ENCODE measurements around the gene PRKCA.

The PRKCA gene

DNA sequence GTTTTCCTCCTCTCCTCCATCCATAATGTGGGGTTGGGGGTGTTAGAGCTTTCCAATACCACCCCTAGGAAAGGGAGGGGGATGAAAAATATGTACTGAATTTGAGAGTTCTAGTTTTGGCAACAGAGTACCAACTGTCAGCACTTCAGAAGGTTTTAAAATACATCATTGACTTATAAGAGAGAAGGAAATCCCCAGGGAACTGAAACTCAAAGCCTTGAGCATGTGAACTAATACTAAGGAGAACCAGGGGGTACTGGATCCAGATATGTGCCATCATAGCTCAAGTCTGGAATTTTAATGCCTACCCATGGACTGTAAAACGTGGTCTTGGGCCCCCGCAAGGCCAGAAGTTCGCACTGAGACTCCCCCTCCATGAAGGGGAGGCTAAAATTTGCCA lies 548.3 kb downstream of the PRKCA start:
- no peaks in the 10 kb centered on the region for H3K27me3 ChIP-seq (ENCODE audit: control insufficient read depth in 1 of 2, insufficient read depth in 2 of 2, low read length in 2 of 2)
- no peak overlapping the region for H3K9ac ChIP-seq (ENCODE audit: low read length in 2 of 2)
- H3K27ac ChIP-seq (ENCODE audit: low read length): no peak overlapping the region
- H3K9me3 ChIP-seq (ENCODE audit: control insufficient read depth in 2 of 2, low read length in 2 of 2): peaks cover 0 to 8% of the 10 kb centered on the region in 2 donors
- no peaks in the 10 kb centered on the region for H3K36me3 ChIP-seq (ENCODE audit: control insufficient read depth in 2 of 2, insufficient read depth in 2 of 2, low read length in 2 of 2)
- H3K4me3 ChIP-seq (ENCODE audit: low read length in 2 of 2): no peak overlapping the region
- H3K4me1 ChIP-seq (ENCODE audit: control insufficient read depth, insufficient read depth, low read length): peaks cover 6% of the 10 kb centered on the region

DNA sequence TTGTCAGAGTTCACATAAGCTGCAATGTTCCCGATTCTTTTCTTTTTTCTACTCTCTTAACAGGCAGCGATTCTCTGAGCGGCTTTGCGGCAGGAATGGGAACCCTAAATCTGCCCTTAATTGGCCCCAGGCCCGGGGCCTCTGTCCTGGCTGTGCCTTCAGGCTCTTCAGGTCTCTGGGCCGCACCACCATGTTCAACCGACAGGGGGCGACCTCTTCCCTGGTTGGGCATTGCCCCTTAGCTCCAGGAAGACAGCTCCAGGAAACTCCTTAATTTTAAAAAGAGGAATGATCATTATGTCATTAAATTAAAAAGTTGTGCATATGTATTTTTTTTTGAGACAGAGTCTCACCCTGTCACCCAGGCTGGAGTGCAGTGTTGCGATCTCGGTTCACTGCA lies 552.8 kb downstream of the PRKCA start:
- no peak overlapping the region for H3K9ac ChIP-seq (ENCODE audit: low read length in 2 of 2)
- H3K4me3 ChIP-seq (ENCODE audit: low read length in 2 of 2): no peak overlapping the region
- H3K27me3 ChIP-seq (ENCODE audit: control insufficient read depth in 1 of 2, insufficient read depth in 2 of 2, low read length in 2 of 2): no peaks in the 10 kb centered on the region
- H3K36me3 ChIP-seq (ENCODE audit: control insufficient read depth in 2 of 2, insufficient read depth in 2 of 2, low read length in 2 of 2): no peaks in the 10 kb centered on the region
- no peak overlapping the region for H3K27ac ChIP-seq (ENCODE audit: low read length)
- peaks cover 0 to 6% of the 10 kb centered on the region in 2 donors for H3K9me3 ChIP-seq (ENCODE audit: control insufficient read depth in 2 of 2, low read length in 2 of 2)
- peaks cover 1% of the 10 kb centered on the region for H3K4me1 ChIP-seq (ENCODE audit: control insufficient read depth, insufficient read depth, low read length)

GRCh38 chr17:66858226-66859083 lies 556.0 kb downstream of the PRKCA start:
- Histone ChIP-seq H3K27ac (ENCODE audit: low read length) (no peak overlapping the region), H3K36me3 (ENCODE audit: control insufficient read depth in 2 of 2, insufficient read depth in 2 of 2, low read length in 2 of 2) (no peaks in the 10 kb centered on the region), H3K9ac (ENCODE audit: low read length in 2 of 2) (no peak overlapping the region), H3K9me3 (ENCODE audit: control insufficient read depth in 2 of 2, low read length in 2 of 2) (peaks cover 0 to 6% of the 10 kb centered on the region in 2 donors), H3K4me3 (ENCODE audit: low read length in 2 of 2) (no peak overlapping the region), H3K4me1 (ENCODE audit: control insufficient read depth, insufficient read depth, low read length) (no peaks in the 10 kb centered on the region), H3K27me3 (ENCODE audit: control insufficient read depth in 1 of 2, insufficient read depth in 2 of 2, low read length in 2 of 2) (no peaks in the 10 kb centered on the region)

GRCh38 chr17:66859353-66859752 lies 556.9 kb downstream of the PRKCA start:
- no peak overlapping the region for H3K27ac ChIP-seq (ENCODE audit: low read length)

GRCh38 chr17:66860204-66860603 lies 557.8 kb downstream of the PRKCA start:
- Histone ChIP-seq H3K27me3 (ENCODE audit: control insufficient read depth in 1 of 2, insufficient read depth in 2 of 2, low read length in 2 of 2) (no peaks in the 10 kb centered on the region), H3K4me1 (ENCODE audit: control insufficient read depth, insufficient read depth, low read length) (no peaks in the 10 kb centered on the region), H3K4me3 (ENCODE audit: low read length in 2 of 2) (no peak overlapping the region), H3K36me3 (ENCODE audit: control insufficient read depth in 2 of 2, insufficient read depth in 2 of 2, low read length in 2 of 2) (no peaks in the 10 kb centered on the region), H3K27ac (ENCODE audit: low read length) (no peak overlapping the region), H3K9ac (ENCODE audit: low read length in 2 of 2) (no peak overlapping the region), H3K9me3 (ENCODE audit: control insufficient read depth in 2 of 2, low read length in 2 of 2) (peaks cover 1 to 6% of the 10 kb centered on the region in 2 donors)

More at GRCh38 chr17:66859353-66859752, 556.9 kb downstream of the PRKCA start:
- no peak overlapping the region for H3K4me3 ChIP-seq (ENCODE audit: low read length in 2 of 2)
- peaks cover 6% of the 10 kb centered on the region in 2 donors for H3K9me3 ChIP-seq (ENCODE audit: control insufficient read depth in 2 of 2, low read length in 2 of 2)
- no peak overlapping the region for H3K9ac ChIP-seq (ENCODE audit: low read length in 2 of 2)
- H3K4me1 ChIP-seq (ENCODE audit: control insufficient read depth, insufficient read depth, low read length): no peaks in the 10 kb centered on the region
- no peaks in the 10 kb centered on the region for H3K27me3 ChIP-seq (ENCODE audit: control insufficient read depth in 1 of 2, insufficient read depth in 2 of 2, low read length in 2 of 2)
- H3K36me3 ChIP-seq (ENCODE audit: control insufficient read depth in 2 of 2, insufficient read depth in 2 of 2, low read length in 2 of 2): no peaks in the 10 kb centered on the region
